Karpas-422 (cell line): ENCODE results near the gene GPR173. TPM values are rescaled to one million over a fixed set of nuclear protein-coding genes. Genes with fewer than 3 reads are reported as not detected.

Source experiments
- DNase-seq: peaks from one replicate; pipeline ENCODE4 v3.0.0-alpha.2; 2015
- H2AFZ ChIP-seq: fragments of 200-600 bp; sonication (generic); 2 replicates; pipeline ENCODE4 v1.6.1; 2014; ENCODE audit warnings: antibody characterized with exemption, low read length, mixed read lengths
- H3K27ac ChIP-seq: fragments of 200-600 bp; sonication (generic); 2 replicates; pipeline ENCODE4 v1.5.1; 2014; ENCODE audit warnings: mild to moderate bottlenecking, low read length, moderate library complexity
- H3K27me3 ChIP-seq: fragments of 200-600 bp; sonication (generic); 2 replicates; pipeline ENCODE4 v1.6.1; 2014; ENCODE audit warnings: low read length, mixed read lengths
- H3K36me3 ChIP-seq: fragments of 200-600 bp; sonication (generic); 2 replicates; pipeline ENCODE4 v1.6.1; 2014; ENCODE audit warnings: low read length, mixed read lengths; ENCODE audit not compliant: insufficient read depth
- H3K4me1 ChIP-seq: fragments of 200-600 bp; sonication (generic); 2 replicates; pipeline ENCODE4 v1.6.1; 2014; ENCODE audit warnings: mild to moderate bottlenecking, low read length, mixed read lengths
- H3K4me2 ChIP-seq: fragments of 200-600 bp; sonication (generic); 2 replicates; pipeline ENCODE4 v1.6.1; 2014; ENCODE audit warnings: low read length, low read depth, mild to moderate bottlenecking; ENCODE audit not compliant: poor library complexity, severe bottlenecking
- H3K4me3 ChIP-seq: fragments of 200-600 bp; sonication (generic); 2 replicates; pipeline ENCODE4 v1.5.1; 2014; ENCODE audit warnings: mild to moderate bottlenecking, antibody characterized with exemption, low read length, mixed read lengths
- H3K79me2 ChIP-seq: fragments of 200-600 bp; sonication (generic); 2 replicates; pipeline ENCODE4 v1.6.1; 2014; ENCODE audit warnings: mild to moderate bottlenecking, low read length, mixed read lengths
- H3K9ac ChIP-seq: fragments of 200-600 bp; sonication (generic); 2 replicates; pipeline ENCODE4 v1.6.0; 2014; ENCODE audit warnings: low read length
- H3K9me2 ChIP-seq: fragments of 200-600 bp; sonication (generic), shearing (Covaris generic); replicated peaks from 2 replicates; pipeline ENCODE4 v1.6.0; 2014; ENCODE audit warnings: mild to moderate bottlenecking, low read length, moderate library complexity; ENCODE audit not compliant: insufficient read depth
- H3K9me3 ChIP-seq: fragments of 300-700, 200-600 bp; sonication (generic); 2 replicates; pipeline ENCODE4 v1.6.1; 2014; ENCODE audit warnings: low read length, mixed read lengths
- H4K20me1 ChIP-seq: fragments of 200-600 bp; sonication (generic); 2 replicates; pipeline ENCODE4 v1.6.1; 2014; ENCODE audit warnings: mild to moderate bottlenecking, antibody characterized with exemption, low read length, low read depth; ENCODE audit not compliant: insufficient read depth
- total RNA-seq: library from RNA; depleted of rRNA; stranded (reverse); fragments of >200 nt; shearing (Covaris generic); gene quantifications from 2 replicates; pipeline ENCODE4 v1.2.3, GENCODE V29; 2014; ENCODE audit warnings: low replicate concordance

The GPR173 gene
- total RNA-seq, 1 experiment from 2014 or later = 0.71 TPM

DNA sequence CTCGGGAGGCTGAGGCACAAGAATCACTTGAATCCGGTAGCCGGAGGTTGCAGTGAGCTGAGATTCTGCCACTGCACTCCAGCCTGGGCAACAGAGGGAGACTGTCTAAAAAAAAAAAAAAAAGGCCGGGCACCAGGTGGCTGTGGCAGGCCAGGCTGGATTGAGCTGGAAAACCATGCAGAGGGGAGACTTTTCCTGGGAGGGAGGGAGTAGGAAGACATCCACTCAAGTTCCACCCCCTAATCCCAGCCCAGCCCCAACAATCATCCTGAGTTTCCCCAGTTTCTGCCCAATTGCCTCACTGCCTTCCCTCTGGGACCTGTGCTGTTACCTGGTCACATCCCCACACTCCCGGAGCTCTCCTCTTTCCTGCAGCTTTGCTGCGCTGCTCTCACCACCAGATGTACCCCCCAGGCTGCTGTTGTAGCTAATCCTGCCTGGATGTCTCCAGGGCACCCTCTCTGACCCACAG lies 24.6 kb downstream of the GPR173 start:
- H3K4me1 ChIP-seq = peaks cover 23% of the 10 kb centered on the region
- peak overlapping the region; percentile 59; the same call in 1 of the 2 replicates for H3K4me3 ChIP-seq
- DNase-seq = no peak
- peak overlapping the region; percentile 86; the same call in 1 of the 2 replicates for H3K27ac ChIP-seq
- H3K9me2 ChIP-seq = no peaks in the 10 kb centered on the region
- H4K20me1 ChIP-seq = no peaks in the 10 kb centered on the region
- no peaks in the 10 kb centered on the region for H3K27me3 ChIP-seq
- no peaks in the 10 kb centered on the region for H3K9me3 ChIP-seq
- no peaks in the 10 kb centered on the region for H3K36me3 ChIP-seq
- peak overlapping the region; percentile 68 for H3K4me2 ChIP-seq
- peak overlapping the region; percentile 68 for H3K9ac ChIP-seq
- peak overlapping the region; percentile 97 for H2AFZ ChIP-seq
- H3K79me2 ChIP-seq = no peaks in the 10 kb centered on the region

DNA sequence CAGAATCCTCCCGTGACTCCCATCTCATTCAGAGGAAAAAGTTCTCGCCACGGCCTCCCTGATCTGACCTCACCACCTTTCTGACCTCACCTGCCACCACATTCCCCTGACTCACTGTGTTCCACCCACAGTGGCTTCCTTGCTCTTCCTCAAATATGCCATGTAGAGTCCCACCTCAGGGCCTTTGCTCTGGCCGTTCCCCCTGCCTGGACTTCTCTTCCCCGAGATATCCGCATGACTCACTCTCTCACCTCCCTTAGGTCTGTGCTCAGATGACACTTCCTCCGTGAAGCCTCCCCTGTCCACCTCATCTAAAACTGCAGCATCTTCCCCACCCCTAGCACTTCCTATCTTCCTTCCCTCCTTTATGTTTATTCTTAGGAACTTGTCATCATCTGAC lies 26.4 kb downstream of the GPR173 start:
- no peaks in the 10 kb centered on the region for H3K36me3 ChIP-seq
- peaks cover 23% of the 10 kb centered on the region for H3K4me1 ChIP-seq
- no peaks in the 10 kb centered on the region for H3K9me3 ChIP-seq
- DNase-seq = no peak
- H3K27ac ChIP-seq = no peak overlapping the region
- H3K9me2 ChIP-seq = no peaks in the 10 kb centered on the region
- no peak overlapping the region for H3K4me3 ChIP-seq
- H4K20me1 ChIP-seq = no peaks in the 10 kb centered on the region
- H3K4me2 ChIP-seq = no peak overlapping the region
- no peaks in the 10 kb centered on the region for H3K79me2 ChIP-seq
- H2AFZ ChIP-seq = no peak overlapping the region
- H3K9ac ChIP-seq = no peak overlapping the region
- no peaks in the 10 kb centered on the region for H3K27me3 ChIP-seq

DNA sequence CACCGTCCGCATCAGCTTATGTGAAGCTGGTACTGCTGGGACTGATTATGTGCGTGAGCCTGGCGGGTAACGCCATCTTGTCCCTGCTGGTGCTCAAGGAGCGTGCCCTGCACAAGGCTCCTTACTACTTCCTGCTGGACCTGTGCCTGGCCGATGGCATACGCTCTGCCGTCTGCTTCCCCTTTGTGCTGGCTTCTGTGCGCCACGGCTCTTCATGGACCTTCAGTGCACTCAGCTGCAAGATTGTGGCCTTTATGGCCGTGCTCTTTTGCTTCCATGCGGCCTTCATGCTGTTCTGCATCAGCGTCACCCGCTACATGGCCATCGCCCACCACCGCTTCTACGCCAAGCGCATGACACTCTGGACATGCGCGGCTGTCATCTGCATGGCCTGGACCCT lies 28.1 kb downstream of the GPR173 start:
- no peak overlapping the region for H3K4me2 ChIP-seq
- H3K79me2 ChIP-seq = no peaks in the 10 kb centered on the region
- no peaks in the 10 kb centered on the region for H3K27me3 ChIP-seq
- no peaks in the 10 kb centered on the region for H4K20me1 ChIP-seq
- DNase-seq = no peak
- H3K4me1 ChIP-seq = peaks cover 22% of the 10 kb centered on the region
- H3K9ac ChIP-seq = no peak overlapping the region
- H3K9me3 ChIP-seq = no peaks in the 10 kb centered on the region
- no peaks in the 10 kb centered on the region for H3K36me3 ChIP-seq
- no peak overlapping the region for H3K27ac ChIP-seq
- H3K4me3 ChIP-seq = no peak overlapping the region
- no peak overlapping the region for H2AFZ ChIP-seq
- no peaks in the 10 kb centered on the region for H3K9me2 ChIP-seq

DNA sequence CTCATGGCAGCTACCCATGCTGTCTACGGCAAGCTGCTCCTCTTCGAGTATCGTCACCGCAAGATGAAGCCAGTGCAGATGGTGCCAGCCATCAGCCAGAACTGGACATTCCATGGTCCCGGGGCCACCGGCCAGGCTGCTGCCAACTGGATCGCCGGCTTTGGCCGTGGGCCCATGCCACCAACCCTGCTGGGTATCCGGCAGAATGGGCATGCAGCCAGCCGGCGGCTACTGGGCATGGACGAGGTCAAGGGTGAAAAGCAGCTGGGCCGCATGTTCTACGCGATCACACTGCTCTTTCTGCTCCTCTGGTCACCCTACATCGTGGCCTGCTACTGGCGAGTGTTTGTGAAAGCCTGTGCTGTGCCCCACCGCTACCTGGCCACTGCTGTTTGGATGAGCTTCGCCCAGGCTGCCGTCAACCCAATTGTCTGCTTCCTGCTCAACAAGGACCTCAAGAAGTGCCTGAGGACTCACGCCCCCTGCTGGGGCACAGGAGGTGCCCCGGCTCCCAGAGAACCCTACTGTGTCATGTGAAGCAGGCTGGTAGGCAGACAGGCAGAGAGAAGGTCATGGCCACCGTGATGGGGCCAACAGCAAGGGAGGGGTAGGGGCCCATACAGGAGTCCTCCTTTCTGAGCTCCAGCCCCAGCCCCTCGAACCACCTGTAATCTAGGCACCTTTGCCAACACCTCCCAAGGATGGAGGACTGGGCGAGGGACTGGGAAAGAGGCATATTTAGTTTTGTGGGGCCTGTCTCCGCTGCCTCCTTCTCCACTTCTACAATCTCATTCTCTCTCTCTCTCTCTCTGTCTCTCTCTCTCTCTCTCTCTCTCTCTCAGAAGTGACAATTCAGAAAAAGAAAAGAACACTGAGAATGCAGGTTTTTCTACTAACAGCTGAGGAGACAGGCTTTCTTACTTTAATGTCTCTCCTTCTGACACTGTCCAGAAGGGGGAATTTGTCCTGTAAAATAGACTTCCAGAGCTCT lies 28.9 kb downstream of the GPR173 start:
- H2AFZ ChIP-seq = no peak overlapping the region
- H3K9me3 ChIP-seq = no peaks in the 10 kb centered on the region
- H3K4me1 ChIP-seq = peaks cover 13% of the 10 kb centered on the region
- H3K27me3 ChIP-seq = no peaks in the 10 kb centered on the region
- no peaks in the 10 kb centered on the region for H3K9me2 ChIP-seq
- H3K36me3 ChIP-seq = no peaks in the 10 kb centered on the region
- H3K79me2 ChIP-seq = peaks cover 2% of the 10 kb centered on the region
- H3K9ac ChIP-seq = no peak overlapping the region
- H4K20me1 ChIP-seq = no peaks in the 10 kb centered on the region
- no peak overlapping the region for H3K4me2 ChIP-seq
- H3K4me3 ChIP-seq = no peak overlapping the region
- no peak overlapping the region for H3K27ac ChIP-seq
- peak; percentile 80 for DNase-seq

DNA sequence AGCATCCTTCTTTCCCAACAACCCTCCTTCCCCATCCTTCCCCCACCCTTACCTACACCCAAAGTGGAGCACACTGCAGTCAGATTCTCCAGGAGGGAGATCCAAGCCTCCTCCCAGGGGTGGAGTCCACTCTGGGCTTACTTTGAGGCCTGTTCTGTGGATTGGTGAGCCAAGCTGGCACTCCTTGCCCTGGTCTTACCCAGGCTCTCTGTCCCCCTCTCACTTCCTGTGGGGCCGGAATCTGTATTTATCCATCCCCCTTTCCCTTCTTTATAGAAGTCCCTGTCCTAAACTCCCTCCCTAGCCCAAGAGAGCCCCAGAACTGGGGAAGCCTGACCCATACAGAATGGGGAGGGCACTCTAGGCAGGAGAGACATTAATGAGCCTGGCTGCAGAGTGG lies 30.4 kb downstream of the GPR173 start:
- Histone ChIP-seq H3K4me1 (peaks cover 11% of the 10 kb centered on the region), H2AFZ (no peak overlapping the region), H3K27ac (no peak overlapping the region), H3K36me3 (no peaks in the 10 kb centered on the region), H3K9me3 (no peaks in the 10 kb centered on the region), H4K20me1 (peaks cover 6% of the 10 kb centered on the region), H3K79me2 (peaks cover 17% of the 10 kb centered on the region), H3K4me2 (no peak overlapping the region), H3K27me3 (no peaks in the 10 kb centered on the region), H3K4me3 (no peak overlapping the region), H3K9me2 (no peaks in the 10 kb centered on the region), H3K9ac (no peak overlapping the region)
- no peak for DNase-seq

DNA sequence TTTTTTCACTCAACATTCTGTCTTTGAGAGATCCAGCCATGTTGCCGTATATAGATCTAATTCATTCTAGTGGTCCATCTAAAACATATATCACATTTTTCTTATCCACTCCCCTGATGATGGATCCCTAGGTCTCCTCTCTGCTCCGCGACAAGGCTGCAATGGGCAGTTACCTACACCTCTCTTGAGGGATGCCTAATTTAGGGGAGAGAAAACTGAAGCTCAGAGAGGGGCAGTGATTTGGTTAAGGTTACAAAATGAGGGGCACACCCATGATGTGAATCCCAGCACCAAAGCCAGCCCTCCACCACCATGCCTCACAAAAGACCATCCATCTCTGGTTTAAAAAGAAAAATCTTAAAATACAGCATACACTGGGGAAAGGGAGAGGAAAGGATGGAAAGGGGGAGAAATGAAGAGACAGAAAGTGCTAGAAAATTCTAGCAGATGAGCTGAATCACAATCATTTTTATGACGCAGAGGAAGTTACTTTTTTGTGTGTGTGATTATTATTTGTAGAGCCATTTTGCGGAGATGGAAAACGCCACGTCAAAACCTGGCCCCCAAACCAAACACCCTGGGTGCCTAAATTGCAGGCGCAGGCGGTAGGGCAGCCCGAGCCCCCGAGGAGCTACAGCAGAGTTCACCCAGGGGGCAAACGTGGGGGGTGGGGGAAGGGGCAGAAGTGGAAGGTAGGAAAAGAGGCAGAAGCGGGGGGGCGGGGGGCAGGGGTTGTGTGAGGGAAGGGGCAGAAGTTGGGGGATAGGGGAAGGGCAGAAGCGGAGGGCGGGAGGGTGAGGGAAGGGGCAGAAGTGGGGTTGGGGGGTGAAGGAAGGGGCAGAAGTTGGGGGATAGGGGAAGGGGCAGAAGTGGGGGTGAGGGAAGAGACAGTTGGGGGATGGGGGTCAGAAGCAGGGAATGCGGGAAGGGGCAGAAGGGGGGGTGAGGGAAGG lies 32.3 kb downstream of the GPR173 start:
- no peaks in the 10 kb centered on the region for H3K9me3 ChIP-seq
- H2AFZ ChIP-seq = no peak overlapping the region
- peaks cover 10% of the 10 kb centered on the region for H4K20me1 ChIP-seq
- H3K79me2 ChIP-seq = peaks cover 22% of the 10 kb centered on the region
- no peak for DNase-seq
- peaks cover 6% of the 10 kb centered on the region; the same call in 1 of the 2 replicates for H3K36me3 ChIP-seq
- H3K9me2 ChIP-seq = no peaks in the 10 kb centered on the region
- H3K27me3 ChIP-seq = no peaks in the 10 kb centered on the region
- H3K9ac ChIP-seq = peak overlapping the region; percentile 48
- H3K4me1 ChIP-seq = peaks cover 13% of the 10 kb centered on the region
- H3K27ac ChIP-seq = no peak overlapping the region
- peak overlapping the region; percentile 56 for H3K4me2 ChIP-seq
- no peak overlapping the region; the same call in 1 of the 2 replicates for H3K4me3 ChIP-seq

DNA sequence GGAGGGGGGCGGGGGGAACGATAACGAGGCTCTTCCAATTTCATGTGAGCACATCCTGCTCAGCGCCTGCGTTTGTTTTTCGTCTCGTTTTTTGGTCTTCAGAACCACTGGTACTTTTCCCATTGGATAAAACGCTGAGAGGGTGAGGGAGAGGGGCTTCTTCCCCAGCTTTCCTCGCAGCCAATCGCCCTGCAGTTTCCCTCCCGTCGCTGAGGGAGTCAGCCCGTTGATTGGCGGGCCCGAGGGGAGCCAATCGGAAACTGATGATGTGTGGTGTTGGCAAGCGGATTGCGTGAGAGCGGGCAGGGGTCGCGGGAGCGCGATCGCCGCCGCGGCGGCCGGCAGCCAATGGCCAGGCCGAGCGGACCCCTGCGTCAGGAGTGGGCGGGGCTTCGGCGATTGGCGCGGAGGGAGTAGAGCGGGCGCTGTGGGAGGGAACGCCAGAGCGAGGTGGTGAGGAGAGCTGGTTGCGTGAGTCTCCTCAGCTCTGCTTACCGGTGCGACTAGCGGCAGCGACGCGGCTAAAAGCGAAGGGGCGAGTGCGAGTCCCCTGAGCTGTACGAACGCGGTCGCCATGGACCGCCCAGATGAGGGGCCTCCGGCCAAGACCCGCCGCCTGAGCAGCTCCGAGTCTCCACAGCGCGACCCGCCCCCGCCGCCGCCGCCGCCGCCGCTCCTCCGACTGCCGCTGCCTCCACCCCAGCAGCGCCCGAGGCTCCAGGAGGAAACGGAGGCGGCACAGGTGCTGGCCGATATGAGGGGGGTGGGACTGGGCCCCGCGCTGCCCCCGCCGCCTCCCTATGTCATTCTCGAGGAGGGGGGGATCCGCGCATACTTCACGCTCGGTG lies 33.6 kb downstream of the GPR173 start, which contains the start of gene TSPYL2:
Gene TSPYL2 (plus strand): TSS at position 443 of the 848 bp plus-strand sequence. CDS start 132 bp downstream, at position 575.
- H3K4me2 ChIP-seq = peak within 1 kb of the TSS; percentile 80
- peaks cover 22% of the 10 kb centered on the region for H3K79me2 ChIP-seq
- peaks cover 10% of the 10 kb centered on the region for H4K20me1 ChIP-seq
- H3K27ac ChIP-seq = peak within 1 kb of the TSS; percentile 58
- H2AFZ ChIP-seq = no peak within 1 kb of the TSS
- H3K9me2 ChIP-seq = no peaks in the 10 kb centered on the region
- peaks cover 8% of the 10 kb centered on the region; the same call in 1 of the 2 replicates for H3K36me3 ChIP-seq
- H3K9me3 ChIP-seq = no peaks in the 10 kb centered on the region
- DNase-seq = peak; percentile 96
- peaks cover 13% of the 10 kb centered on the region for H3K4me1 ChIP-seq
- peak within 1 kb of the TSS; percentile 87 for H3K4me3 ChIP-seq
- H3K9ac ChIP-seq = peak within 1 kb of the TSS; percentile 87
- no peaks in the 10 kb centered on the region for H3K27me3 ChIP-seq
